Measurements from ENCODE around the gene EFCAB8. TPM values are rescaled to one million over a fixed set of nuclear protein-coding genes. Genes with fewer than 3 reads are reported as not detected.

EFCAB8 gene
- polyA plus RNA-seq, 2 donors: 0.11 to 0.28 TPM

DNA sequence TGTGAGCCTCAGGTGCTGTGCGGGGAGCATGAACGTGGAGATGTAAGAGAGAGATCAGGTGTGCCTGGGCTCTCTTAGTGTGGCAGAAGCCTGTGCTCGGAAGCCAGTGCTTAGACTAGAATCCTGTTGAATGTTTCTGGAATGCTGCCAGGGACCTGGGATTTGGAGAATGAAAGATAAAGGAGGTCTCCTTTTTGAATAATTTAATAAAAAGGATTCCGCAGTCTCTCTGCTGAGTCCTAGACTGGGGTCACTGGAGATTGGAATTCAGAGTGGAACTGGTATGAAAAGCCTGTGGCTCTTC is 18.8 kb upstream of the EFCAB8 start:
- H3K27ac ChIP-seq (ENCODE audit: low read depth in 2 of 2, low read length in 1 of 2): no peak overlapping the region
- H3K4me1 ChIP-seq (ENCODE audit: control insufficient read depth in 2 of 2, insufficient read depth in 2 of 2, low read length in 1 of 2): no peaks in the 10 kb centered on the region
- WGBS, 2 donors: 85 to 87% methylated on average over 4 of the region's 4 CpGs
- no peaks in the 10 kb centered on the region for H3K9me3 ChIP-seq (ENCODE audit: control insufficient read depth in 2 of 2, insufficient read depth in 1 of 2, low read depth in 1 of 2, low read length in 1 of 2)
- H3K4me3 ChIP-seq (ENCODE audit: low read depth in 1 of 2, low read length in 2 of 2): no peak overlapping the region
- no peaks in the 10 kb centered on the region for H3K27me3 ChIP-seq (ENCODE audit: control insufficient read depth in 1 of 2, insufficient read depth in 2 of 2, low read length in 2 of 2)
- peaks cover 12 to 25% of the 10 kb centered on the region in 2 donors for H3K36me3 ChIP-seq (ENCODE audit: control insufficient read depth in 2 of 2, insufficient read depth in 2 of 2, low read length in 1 of 2)

DNA sequence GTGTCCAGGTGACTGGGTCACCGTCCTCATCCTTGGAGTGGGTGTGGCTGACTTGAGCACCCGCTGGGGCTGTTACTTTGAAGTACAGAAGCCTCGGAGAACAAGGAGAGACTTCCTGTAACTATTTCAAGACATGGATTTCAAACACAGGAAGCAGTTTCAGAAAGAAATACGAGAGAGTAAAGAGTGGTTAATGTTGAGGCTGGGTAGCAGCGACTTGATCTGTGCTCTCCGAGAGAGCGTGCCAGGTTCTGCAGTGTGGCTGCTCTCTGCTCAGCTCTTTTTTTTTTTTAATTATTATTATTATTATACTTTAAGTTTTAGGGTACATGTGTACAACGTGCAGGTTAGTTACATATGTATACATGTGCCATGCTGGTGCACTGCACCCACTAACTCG is 17.5 kb upstream of the EFCAB8 start:
- no peaks in the 10 kb centered on the region for H3K9me3 ChIP-seq (ENCODE audit: control insufficient read depth in 2 of 2, insufficient read depth in 1 of 2, low read depth in 1 of 2, low read length in 1 of 2)
- whole genome bisulfite sequencing, 2 donors: 72 to 75% methylated on average over 8 to 9 of the region's 9 CpGs
- H3K4me1 ChIP-seq (ENCODE audit: control insufficient read depth in 2 of 2, insufficient read depth in 2 of 2, low read length in 1 of 2): no peaks in the 10 kb centered on the region
- H3K4me3 ChIP-seq (ENCODE audit: low read depth in 1 of 2, low read length in 2 of 2): no peak overlapping the region
- H3K27ac ChIP-seq (ENCODE audit: low read depth in 2 of 2, low read length in 1 of 2): no peak overlapping the region
- H3K36me3 ChIP-seq (ENCODE audit: control insufficient read depth in 2 of 2, insufficient read depth in 2 of 2, low read length in 1 of 2): peaks cover 12 to 27% of the 10 kb centered on the region in 2 donors
- H3K27me3 ChIP-seq (ENCODE audit: control insufficient read depth in 1 of 2, insufficient read depth in 2 of 2, low read length in 2 of 2): no peaks in the 10 kb centered on the region

DNA sequence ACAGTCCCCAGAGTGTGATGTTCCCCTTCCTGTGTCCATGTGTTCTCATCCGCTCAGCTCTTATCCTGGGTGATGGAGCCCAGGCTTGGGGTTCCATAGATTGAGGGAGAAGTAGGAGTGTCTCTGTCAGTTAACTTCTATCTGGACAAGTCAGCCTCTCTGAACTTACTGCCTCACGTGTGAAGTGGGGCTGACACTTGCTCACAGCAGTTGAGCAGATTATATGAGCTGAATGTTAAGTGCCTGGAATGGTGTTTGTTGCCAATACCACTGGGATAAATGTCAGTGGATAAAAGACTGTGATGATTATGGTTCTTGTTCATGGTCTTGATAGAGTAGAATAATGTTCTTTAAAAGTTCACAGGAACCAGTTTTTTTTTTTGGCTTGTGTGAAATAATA is 17.1 kb upstream of the EFCAB8 start:
- WGBS, 2 donors: 76 to 81% methylated on average over 2 of the region's 2 CpGs
- H3K4me3 ChIP-seq (ENCODE audit: low read depth in 1 of 2, low read length in 2 of 2): no peak overlapping the region
- H3K9me3 ChIP-seq (ENCODE audit: control insufficient read depth in 2 of 2, insufficient read depth in 1 of 2, low read depth in 1 of 2, low read length in 1 of 2): no peaks in the 10 kb centered on the region
- H3K27me3 ChIP-seq (ENCODE audit: control insufficient read depth in 1 of 2, insufficient read depth in 2 of 2, low read length in 2 of 2): no peaks in the 10 kb centered on the region
- H3K36me3 ChIP-seq (ENCODE audit: control insufficient read depth in 2 of 2, insufficient read depth in 2 of 2, low read length in 1 of 2): peaks cover 9 to 29% of the 10 kb centered on the region in 2 donors
- H3K27ac ChIP-seq (ENCODE audit: low read depth in 2 of 2, low read length in 1 of 2): no peak overlapping the region
- no peaks in the 10 kb centered on the region for H3K4me1 ChIP-seq (ENCODE audit: control insufficient read depth in 2 of 2, insufficient read depth in 2 of 2, low read length in 1 of 2)

DNA sequence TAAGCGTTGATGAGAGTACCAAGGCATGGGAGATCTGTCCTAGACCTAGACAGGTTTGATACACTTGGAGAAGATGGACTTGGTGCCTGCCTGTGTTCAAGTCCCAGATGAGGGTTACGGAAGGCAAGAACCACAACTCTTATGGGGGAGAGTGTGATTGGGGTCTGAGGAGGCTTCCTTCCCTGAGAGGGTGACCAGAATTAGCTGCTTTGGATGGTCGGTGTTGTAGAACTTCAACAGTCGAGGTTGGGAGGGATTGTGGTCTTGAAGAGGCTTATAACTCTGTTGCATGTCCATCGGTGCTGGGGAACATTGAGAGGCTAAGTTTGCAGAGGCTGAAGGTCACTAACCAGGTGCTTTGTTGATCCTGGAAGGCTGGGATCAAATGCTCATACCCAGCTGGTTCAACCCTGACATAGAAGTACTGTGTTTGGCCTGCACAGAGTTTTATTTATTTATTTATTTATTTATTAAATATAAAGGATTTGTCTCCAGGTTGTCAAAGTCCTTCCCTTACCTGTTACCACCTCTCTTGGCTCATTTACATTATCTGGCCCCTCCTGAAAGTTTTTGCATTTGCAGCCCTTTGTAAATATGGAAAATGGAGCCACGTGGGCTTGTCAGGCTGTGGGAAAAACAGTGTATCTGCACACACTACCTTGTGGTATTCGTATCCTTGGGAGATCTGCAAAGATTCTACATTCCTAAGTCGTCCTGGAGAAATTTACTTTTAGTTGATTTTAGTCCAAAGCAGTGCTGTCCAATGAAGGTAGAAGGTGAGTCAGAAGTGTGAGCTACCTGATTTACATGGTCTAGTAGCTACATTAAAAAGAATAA is 15.8 kb upstream of the EFCAB8 start:
- H3K4me3 ChIP-seq (ENCODE audit: low read depth in 1 of 2, low read length in 2 of 2): no peak overlapping the region
- H3K27me3 ChIP-seq (ENCODE audit: control insufficient read depth in 1 of 2, insufficient read depth in 2 of 2, low read length in 2 of 2): no peaks in the 10 kb centered on the region
- no peak overlapping the region for H3K27ac ChIP-seq (ENCODE audit: low read depth in 2 of 2, low read length in 1 of 2)
- 82 to 88% methylated on average over 8 of the region's 8 CpGs for WGBS, 2 donors
- no peaks in the 10 kb centered on the region for H3K9me3 ChIP-seq (ENCODE audit: control insufficient read depth in 2 of 2, insufficient read depth in 1 of 2, low read depth in 1 of 2, low read length in 1 of 2)
- no peaks in the 10 kb centered on the region for H3K4me1 ChIP-seq (ENCODE audit: control insufficient read depth in 2 of 2, insufficient read depth in 2 of 2, low read length in 1 of 2)
- peaks cover 3 to 33% of the 10 kb centered on the region in 2 donors for H3K36me3 ChIP-seq (ENCODE audit: control insufficient read depth in 2 of 2, insufficient read depth in 2 of 2, low read length in 1 of 2)

DNA sequence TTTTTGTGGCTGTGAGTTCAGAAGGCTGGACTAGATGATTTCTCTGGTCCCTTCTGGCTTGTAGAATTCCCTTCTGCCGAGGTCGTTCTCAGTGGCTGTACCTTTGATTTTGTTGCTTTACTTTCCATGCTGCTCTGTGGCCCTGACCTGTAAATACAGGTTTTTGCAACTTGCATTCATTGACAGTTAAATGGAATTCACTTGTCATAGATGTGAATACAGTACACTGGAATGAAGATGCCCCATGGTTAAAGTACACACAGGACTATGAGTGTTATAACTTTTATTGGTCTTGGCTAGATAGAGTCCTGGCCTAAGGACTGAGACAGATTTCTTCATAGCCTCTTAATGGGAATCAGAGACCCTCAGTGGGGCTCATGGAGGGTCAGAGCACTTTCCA is 12.9 kb upstream of the EFCAB8 start:
- Histone ChIP-seq H3K27ac (ENCODE audit: low read depth in 2 of 2, low read length in 1 of 2) (no peak overlapping the region), H3K36me3 (ENCODE audit: control insufficient read depth in 2 of 2, insufficient read depth in 2 of 2, low read length in 1 of 2) (peaks cover 6 to 21% of the 10 kb centered on the region in 2 donors), H3K9me3 (ENCODE audit: control insufficient read depth in 2 of 2, insufficient read depth in 1 of 2, low read depth in 1 of 2, low read length in 1 of 2) (no peaks in the 10 kb centered on the region), H3K4me1 (ENCODE audit: control insufficient read depth in 2 of 2, insufficient read depth in 2 of 2, low read length in 1 of 2) (no peaks in the 10 kb centered on the region), H3K4me3 (ENCODE audit: low read depth in 1 of 2, low read length in 2 of 2) (no peak overlapping the region), H3K27me3 (ENCODE audit: control insufficient read depth in 1 of 2, insufficient read depth in 2 of 2, low read length in 2 of 2) (no peaks in the 10 kb centered on the region)
- WGBS, 2 donors: 88 to 92% methylated on average over 2 of the region's 2 CpGs

DNA sequence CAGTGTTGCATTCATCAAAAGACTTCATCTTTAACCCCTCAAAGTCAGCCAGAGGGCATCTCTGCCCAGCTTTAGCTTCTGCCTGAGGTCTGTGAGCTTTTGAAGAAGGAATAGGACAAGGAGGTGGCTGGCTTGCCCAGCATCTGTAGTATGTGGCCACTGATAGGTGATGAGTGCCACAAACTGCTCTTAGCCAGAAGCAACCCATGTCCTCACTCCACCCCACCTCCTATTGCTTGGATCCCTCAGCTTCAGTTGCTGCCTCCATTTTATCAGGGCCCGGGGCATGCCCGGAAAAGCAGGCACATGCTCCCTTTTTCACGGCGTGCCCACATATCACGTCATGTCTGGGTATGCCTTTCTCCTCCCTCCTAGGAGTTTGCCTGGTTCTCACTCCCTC is 11.9 kb upstream of the EFCAB8 start:
- Histone ChIP-seq H3K27me3 (ENCODE audit: control insufficient read depth in 1 of 2, insufficient read depth in 2 of 2, low read length in 2 of 2) (no peaks in the 10 kb centered on the region), H3K4me1 (ENCODE audit: control insufficient read depth in 2 of 2, insufficient read depth in 2 of 2, low read length in 1 of 2) (no peaks in the 10 kb centered on the region), H3K27ac (ENCODE audit: low read depth in 2 of 2, low read length in 1 of 2) (no peak overlapping the region), H3K4me3 (ENCODE audit: low read depth in 1 of 2, low read length in 2 of 2) (no peak overlapping the region), H3K9me3 (ENCODE audit: control insufficient read depth in 2 of 2, insufficient read depth in 1 of 2, low read depth in 1 of 2, low read length in 1 of 2) (no peaks in the 10 kb centered on the region), H3K36me3 (ENCODE audit: control insufficient read depth in 2 of 2, insufficient read depth in 2 of 2, low read length in 1 of 2) (peaks cover 6 to 16% of the 10 kb centered on the region in 2 donors)
- WGBS, 2 donors: 70 to 77% methylated on average over 5 of the region's 5 CpGs

DNA sequence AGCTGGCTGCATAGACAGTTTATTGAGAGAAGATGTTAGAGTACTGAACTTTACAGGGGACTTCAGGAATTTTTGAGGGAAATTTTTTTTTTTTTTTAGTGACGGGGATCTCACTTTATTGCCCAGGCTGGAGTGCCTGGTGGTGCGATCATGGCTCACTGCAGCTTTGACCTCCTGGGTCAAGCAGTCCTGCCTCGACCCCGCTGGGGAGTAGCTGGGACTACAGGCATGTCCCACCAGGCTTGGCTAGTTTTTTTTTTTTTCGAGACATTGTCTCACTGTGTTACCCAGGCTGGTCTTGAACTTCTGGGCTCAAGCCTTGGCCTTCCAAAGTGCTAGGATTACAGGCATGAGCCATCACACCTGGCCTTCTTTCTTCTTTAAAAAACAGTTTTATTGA is 10.8 kb upstream of the EFCAB8 start:
- Histone ChIP-seq H3K4me1 (ENCODE audit: control insufficient read depth in 2 of 2, insufficient read depth in 2 of 2, low read length in 1 of 2) (no peaks in the 10 kb centered on the region), H3K27me3 (ENCODE audit: control insufficient read depth in 1 of 2, insufficient read depth in 2 of 2, low read length in 2 of 2) (no peaks in the 10 kb centered on the region), H3K4me3 (ENCODE audit: low read depth in 1 of 2, low read length in 2 of 2) (no peak overlapping the region), H3K36me3 (ENCODE audit: control insufficient read depth in 2 of 2, insufficient read depth in 2 of 2, low read length in 1 of 2) (peaks cover 5 to 10% of the 10 kb centered on the region in 2 donors), H3K9me3 (ENCODE audit: control insufficient read depth in 2 of 2, insufficient read depth in 1 of 2, low read depth in 1 of 2, low read length in 1 of 2) (no peaks in the 10 kb centered on the region), H3K27ac (ENCODE audit: low read depth in 2 of 2, low read length in 1 of 2) (no peak overlapping the region)
- 92 to 96% methylated on average over 5 of the region's 5 CpGs for WGBS, 2 donors

DNA sequence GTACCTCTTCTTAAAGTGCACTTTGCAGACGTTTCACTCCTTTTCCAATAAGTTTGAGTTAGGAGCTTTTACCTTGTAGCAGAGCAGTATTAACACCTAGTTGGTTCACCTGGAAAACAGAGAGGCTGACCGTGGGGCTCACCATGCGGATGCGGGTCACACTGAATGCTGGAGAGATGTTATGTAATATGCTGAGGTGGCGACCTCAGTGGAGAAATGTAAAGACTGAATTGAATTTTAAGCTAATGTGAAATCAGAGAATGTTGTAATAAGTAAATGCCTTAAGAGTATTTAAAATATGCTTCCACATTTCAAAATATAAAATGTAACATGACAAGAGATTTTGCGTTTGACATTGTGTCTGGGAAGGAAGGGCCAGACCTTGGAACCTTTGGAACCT is 9.9 kb upstream of the EFCAB8 start:
- WGBS, 2 donors: 90 to 95% methylated on average over 6 of the region's 6 CpGs
- Histone ChIP-seq H3K36me3 (ENCODE audit: control insufficient read depth in 2 of 2, insufficient read depth in 2 of 2, low read length in 1 of 2) (peaks cover 5 to 10% of the 10 kb centered on the region in 2 donors), H3K4me1 (ENCODE audit: control insufficient read depth in 2 of 2, insufficient read depth in 2 of 2, low read length in 1 of 2) (no peaks in the 10 kb centered on the region), H3K27me3 (ENCODE audit: control insufficient read depth in 1 of 2, insufficient read depth in 2 of 2, low read length in 2 of 2) (no peaks in the 10 kb centered on the region), H3K27ac (ENCODE audit: low read depth in 2 of 2, low read length in 1 of 2) (no peak overlapping the region), H3K4me3 (ENCODE audit: low read depth in 1 of 2, low read length in 2 of 2) (no peak overlapping the region), H3K9me3 (ENCODE audit: control insufficient read depth in 2 of 2, insufficient read depth in 1 of 2, low read depth in 1 of 2, low read length in 1 of 2) (no peaks in the 10 kb centered on the region)

DNA sequence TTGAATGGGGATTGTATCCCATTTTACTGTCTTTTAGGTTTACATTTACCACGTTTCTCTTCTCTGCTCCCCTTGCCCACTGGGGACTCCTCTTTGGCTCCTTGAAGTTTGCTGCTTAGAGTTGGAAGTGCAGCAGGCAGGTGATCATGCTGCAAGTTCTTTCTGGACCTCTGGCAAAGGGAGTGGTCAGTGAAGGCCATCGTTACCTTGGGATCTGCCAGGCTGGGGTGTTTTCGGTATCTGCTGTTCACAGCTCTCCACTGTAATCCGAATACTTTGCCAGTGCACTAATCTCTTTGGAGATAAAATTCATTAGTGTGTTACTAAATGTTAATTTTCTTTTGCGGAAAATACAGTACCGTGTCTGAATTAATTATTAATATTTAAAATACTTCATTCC is 9.1 kb upstream of the EFCAB8 start:
- H3K27me3 ChIP-seq (ENCODE audit: control insufficient read depth in 1 of 2, insufficient read depth in 2 of 2, low read length in 2 of 2): no peaks in the 10 kb centered on the region
- no peaks in the 10 kb centered on the region for H3K4me1 ChIP-seq (ENCODE audit: control insufficient read depth in 2 of 2, insufficient read depth in 2 of 2, low read length in 1 of 2)
- H3K9me3 ChIP-seq (ENCODE audit: control insufficient read depth in 2 of 2, insufficient read depth in 1 of 2, low read depth in 1 of 2, low read length in 1 of 2): no peaks in the 10 kb centered on the region
- no peak overlapping the region for H3K27ac ChIP-seq (ENCODE audit: low read depth in 2 of 2, low read length in 1 of 2)
- no peak overlapping the region for H3K4me3 ChIP-seq (ENCODE audit: low read depth in 1 of 2, low read length in 2 of 2)
- peaks cover 5 to 10% of the 10 kb centered on the region in 2 donors for H3K36me3 ChIP-seq (ENCODE audit: control insufficient read depth in 2 of 2, insufficient read depth in 2 of 2, low read length in 1 of 2)
- WGBS, 2 donors: 90 to 96% methylated on average over 6 of the region's 6 CpGs

DNA sequence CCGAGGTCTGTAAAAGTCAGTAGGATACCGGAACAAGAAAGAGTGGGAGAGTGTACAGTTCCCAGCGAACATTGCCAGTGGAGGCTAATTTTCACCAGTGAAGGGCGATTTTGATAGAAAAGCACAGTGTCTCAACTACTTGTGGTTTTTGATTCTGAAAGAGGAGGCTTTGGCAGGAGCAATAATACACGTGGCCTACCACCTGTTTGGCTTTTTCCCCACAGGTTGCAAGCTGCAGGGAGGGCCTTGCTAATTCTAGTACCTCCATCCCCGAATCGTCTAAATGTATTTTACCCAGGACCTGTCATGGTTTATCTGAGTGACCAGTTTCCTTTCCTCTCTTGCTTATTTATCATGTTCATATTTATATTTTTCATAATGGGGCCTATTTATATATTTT is 3.3 kb upstream of the EFCAB8 start:
- no peak overlapping the region for H3K27ac ChIP-seq (ENCODE audit: low read depth in 2 of 2, low read length in 1 of 2)
- H3K4me3 ChIP-seq (ENCODE audit: low read depth in 1 of 2, low read length in 2 of 2): no peak overlapping the region
- peaks cover 2 to 7% of the 10 kb centered on the region in 2 donors for H3K36me3 ChIP-seq (ENCODE audit: control insufficient read depth in 2 of 2, insufficient read depth in 2 of 2, low read length in 1 of 2)
- H3K9me3 ChIP-seq (ENCODE audit: control insufficient read depth in 2 of 2, insufficient read depth in 1 of 2, low read depth in 1 of 2, low read length in 1 of 2): no peaks in the 10 kb centered on the region
- H3K27me3 ChIP-seq (ENCODE audit: control insufficient read depth in 1 of 2, insufficient read depth in 2 of 2, low read length in 2 of 2): no peaks in the 10 kb centered on the region
- WGBS, 2 donors: 80 to 82% methylated on average over 7 of the region's 7 CpGs
- no peaks in the 10 kb centered on the region for H3K4me1 ChIP-seq (ENCODE audit: control insufficient read depth in 2 of 2, insufficient read depth in 2 of 2, low read length in 1 of 2)

Measured in esophagus (tissue), 2 donors.